BJ (cell line): ENCODE data around the gene LPIN3. TPM values are rescaled to one million over a fixed set of nuclear protein-coding genes. Genes with fewer than 3 reads are reported as not detected.

Experiments
- CTCF ChIA-PET: fragments of 350-600 bp; formaldehyde crosslinking; extraction: SDS; loops from one replicate; lab custom pipeline; 2021; ENCODE audit warnings: antibody characterized with exemption, inconsistent platforms; lab: Yijun Ruan, JAX
- POLR2A ChIA-PET: fragments of 300-600 bp; sonication (Branson Sonifier 250); formaldehyde crosslinking; extraction: SDS; loops from one replicate; lab custom pipeline; 2021; ENCODE audit warnings: antibody characterized with exemption; lab: Charles Lee
- DNase-seq: peaks from one replicate; pipeline ENCODE4 v3.0.0-alpha.2; 2011; ENCODE audit warnings: low read depth
- H3K27me3 ChIP-seq: 2 replicates; pipeline ENCODE4 v1.6.0; 2011; ENCODE audit warnings: low read length; ENCODE audit not compliant: control insufficient read depth, insufficient read depth
- H3K36me3 ChIP-seq: 2 replicates; pipeline ENCODE4 v1.5.1; 2011; ENCODE audit warnings: low read length; ENCODE audit not compliant: control insufficient read depth, insufficient read depth
- H3K4me3 ChIP-seq: 2 replicates; pipeline ENCODE4 v1.5.1; 2011; ENCODE audit warnings: low read depth, mild to moderate bottlenecking, control low read depth, low read length
- polyA plus RNA-seq: library from polyadenylated mRNA; depleted of rRNA; stranded (reverse); fragments of >200 nt; gene quantifications from 2 replicates; pipeline ENCODE4 v1.2.3, GENCODE V29; 2011
- TF ChIP-seq, protein P1 (sequence below): IDR thresholded peaks from 2 replicates; pipeline ENCODE4 v1.5.1; 2011; ENCODE audit warnings: low read depth, mild to moderate bottlenecking, control low read depth, inconsistent platforms, low read length, moderate library complexity; ENCODE audit not compliant: insufficient read depth

The LPIN3 gene
- polyA plus RNA-seq, 1 experiment = 11.5 TPM

DNA sequence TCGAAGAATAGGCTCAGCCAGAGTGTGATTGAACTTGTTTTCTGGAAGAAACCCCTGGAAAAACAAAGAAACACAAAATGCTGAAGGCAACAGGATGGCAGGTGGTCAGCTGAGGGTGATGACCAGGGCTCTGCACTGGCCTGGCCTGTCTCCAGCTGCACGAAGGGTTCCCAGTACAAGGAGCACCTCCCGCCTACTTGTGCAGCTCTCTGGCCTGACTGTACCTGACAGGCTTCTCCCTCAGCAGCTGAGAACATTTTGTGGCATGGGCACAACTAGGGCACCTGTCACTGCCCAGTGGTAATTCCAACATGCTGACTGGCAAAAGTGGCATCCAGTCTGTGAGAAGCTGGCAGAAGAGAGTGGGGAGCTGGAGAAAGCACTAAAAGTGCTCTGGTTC, 64.8 kb downstream of the LPIN3 start:
- no peaks in the 10 kb centered on the region for H3K27me3 ChIP-seq
- TF ChIP-seq, protein P1, sequence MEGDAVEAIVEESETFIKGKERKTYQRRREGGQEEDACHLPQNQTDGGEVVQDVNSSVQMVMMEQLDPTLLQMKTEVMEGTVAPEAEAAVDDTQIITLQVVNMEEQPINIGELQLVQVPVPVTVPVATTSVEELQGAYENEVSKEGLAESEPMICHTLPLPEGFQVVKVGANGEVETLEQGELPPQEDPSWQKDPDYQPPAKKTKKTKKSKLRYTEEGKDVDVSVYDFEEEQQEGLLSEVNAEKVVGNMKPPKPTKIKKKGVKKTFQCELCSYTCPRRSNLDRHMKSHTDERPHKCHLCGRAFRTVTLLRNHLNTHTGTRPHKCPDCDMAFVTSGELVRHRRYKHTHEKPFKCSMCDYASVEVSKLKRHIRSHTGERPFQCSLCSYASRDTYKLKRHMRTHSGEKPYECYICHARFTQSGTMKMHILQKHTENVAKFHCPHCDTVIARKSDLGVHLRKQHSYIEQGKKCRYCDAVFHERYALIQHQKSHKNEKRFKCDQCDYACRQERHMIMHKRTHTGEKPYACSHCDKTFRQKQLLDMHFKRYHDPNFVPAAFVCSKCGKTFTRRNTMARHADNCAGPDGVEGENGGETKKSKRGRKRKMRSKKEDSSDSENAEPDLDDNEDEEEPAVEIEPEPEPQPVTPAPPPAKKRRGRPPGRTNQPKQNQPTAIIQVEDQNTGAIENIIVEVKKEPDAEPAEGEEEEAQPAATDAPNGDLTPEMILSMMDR = no peak
- CTCF ChIA-PET = no interaction called here
- peaks cover 28% of the 10 kb centered on the region for H3K36me3 ChIP-seq
- DNase-seq = no peak
- H3K4me3 ChIP-seq = no peak overlapping the region
- POLR2A ChIA-PET = no interaction called here

DNA sequence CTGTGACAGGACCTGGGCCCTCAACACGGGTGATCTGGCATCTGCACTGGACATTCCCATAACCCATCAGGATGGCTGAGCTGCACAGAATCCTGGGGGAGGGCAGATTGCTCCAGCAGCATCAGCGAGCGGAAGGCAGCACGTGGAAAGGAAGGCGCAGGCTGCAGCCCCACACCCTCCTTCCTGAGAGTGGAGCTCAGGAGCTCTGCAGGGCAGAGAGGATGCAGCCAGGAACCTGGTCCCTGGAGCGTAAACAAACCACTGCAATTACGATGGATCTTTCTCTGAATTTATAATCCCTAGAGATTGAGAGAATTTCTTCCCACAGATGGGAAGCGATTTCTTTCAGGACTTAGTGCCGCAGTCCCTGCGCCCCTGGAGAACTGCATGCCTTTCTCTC, 65.7 kb downstream of the LPIN3 start:
- TF ChIP-seq, protein P1 = no peak
- Histone ChIP-seq H3K36me3 (peaks cover 30% of the 10 kb centered on the region), H3K4me3 (no peak overlapping the region), H3K27me3 (no peaks in the 10 kb centered on the region)
- CTCF ChIA-PET = interaction anchor here (0.6 kb wide), 1 partner anchor 67 kb away, joined by 3 read pairs; no protein-coding TSS in a partner anchor
- POLR2A ChIA-PET = no interaction called here
- DNase-seq = no peak

DNA sequence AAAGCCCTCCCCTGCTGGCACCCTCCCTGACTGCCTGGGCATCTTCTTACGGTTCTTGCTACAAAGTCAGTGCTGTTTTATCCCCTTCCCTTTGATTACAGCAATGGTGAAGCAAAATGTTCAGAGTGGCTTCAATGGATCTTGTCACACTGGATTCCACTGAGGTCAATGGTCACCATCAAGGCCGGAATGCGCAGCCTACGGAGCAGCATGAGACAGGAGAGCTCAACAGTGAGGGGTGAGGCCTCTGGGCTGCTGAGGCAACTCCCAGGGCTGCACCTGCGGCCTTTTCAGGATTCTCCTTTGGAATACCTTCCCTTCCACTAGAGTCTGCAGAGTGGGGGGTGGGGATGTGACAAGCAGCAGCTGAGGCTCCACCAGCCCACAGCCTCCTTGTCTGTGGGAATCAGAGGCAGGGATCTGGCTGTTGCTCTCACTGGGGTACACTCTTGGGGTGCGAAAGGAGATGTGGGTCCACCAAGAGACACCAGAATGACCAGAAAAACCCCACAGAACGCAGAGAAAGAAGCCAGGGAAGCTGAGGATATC, 66.3 kb downstream of the LPIN3 start:
- TF ChIP-seq, protein P1 = no peak
- CTCF ChIA-PET = interaction anchor here (1.1 kb wide), 1 partner anchor 8 kb away, joined by 6 read pairs; no protein-coding TSS in a partner anchor
- POLR2A ChIA-PET = no interaction called here
- Histone ChIP-seq H3K27me3 (no peaks in the 10 kb centered on the region), H3K36me3 (peaks cover 30% of the 10 kb centered on the region), H3K4me3 (no peak overlapping the region)
- DNase-seq = no peak

DNA sequence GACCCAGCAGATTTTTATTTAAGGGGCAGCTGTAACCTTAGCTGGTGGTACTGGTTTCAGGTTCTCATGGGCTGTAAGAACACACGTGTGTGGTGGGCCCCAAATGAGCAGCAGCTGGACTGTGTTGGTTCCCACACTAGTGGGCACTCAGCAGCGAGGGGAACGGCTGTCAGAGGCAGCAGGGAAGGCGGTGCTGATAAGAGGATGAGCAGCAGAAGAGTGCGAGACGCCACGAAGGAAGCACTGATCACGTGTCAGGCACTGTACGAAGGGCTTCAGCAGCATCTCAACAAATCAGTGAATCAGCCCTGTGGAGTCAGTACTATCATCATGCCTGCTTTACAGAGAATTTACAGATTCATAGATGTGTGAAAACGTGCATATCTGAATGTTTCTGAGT, 67.0 kb downstream of the LPIN3 start:
- no peak for DNase-seq
- CTCF ChIA-PET = interaction anchor here (1.1 to 4.7 kb wide), 2 partner anchors 9 to 66 kb away, joined by 6 to 27 read pairs; partner anchors contain the start of gene LPIN3
- Histone ChIP-seq H3K4me3 (no peak overlapping the region), H3K36me3 (peaks cover 30% of the 10 kb centered on the region), H3K27me3 (no peaks in the 10 kb centered on the region)
- POLR2A ChIA-PET = no interaction called here
- TF ChIP-seq, protein P1 = no peak

DNA sequence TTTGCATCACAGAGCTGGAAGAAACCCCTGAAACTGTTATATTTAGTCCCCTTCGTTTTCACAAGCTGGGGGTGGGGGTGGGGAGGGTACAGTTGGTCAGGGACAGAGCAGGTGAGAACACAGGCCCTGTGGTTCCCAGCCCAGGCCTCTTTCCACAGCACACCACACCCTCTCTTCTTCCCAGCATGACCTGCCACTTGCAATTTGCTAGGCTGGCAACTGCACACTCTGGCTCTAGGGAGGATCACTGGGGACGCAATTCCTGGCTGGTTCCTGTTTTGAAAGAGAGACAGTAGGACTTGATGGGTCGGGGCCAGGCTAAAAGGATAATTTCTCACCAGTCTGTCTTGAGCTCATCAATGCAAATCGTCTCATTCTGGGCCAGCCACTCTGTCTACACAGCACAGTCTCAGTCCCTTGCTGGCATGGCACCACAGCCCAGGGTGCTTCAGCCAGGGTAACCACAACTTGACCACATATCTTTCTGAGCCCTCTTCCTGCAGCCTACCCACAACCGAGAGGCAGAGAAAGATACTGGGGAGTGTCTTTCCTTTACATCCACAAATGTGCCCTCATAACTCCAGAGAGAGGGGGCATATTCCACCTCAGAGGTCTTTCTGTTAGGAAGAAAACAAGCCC, 67.7 kb downstream of the LPIN3 start:
- no peak for DNase-seq
- Histone ChIP-seq H3K27me3 (no peaks in the 10 kb centered on the region), H3K36me3 (peaks cover 31% of the 10 kb centered on the region), H3K4me3 (no peak overlapping the region)
- POLR2A ChIA-PET = no interaction called here
- TF ChIP-seq, protein P1 = no peak
- CTCF ChIA-PET = interaction anchor here (1.1 to 4.7 kb wide), 3 partner anchors 9 to 67 kb away, joined by 4 to 27 read pairs (median 6); partner anchors contain the start of gene LPIN3
